ENCODE data around the gene PGPEP1.
A peak's percentile ranks its signal among the peaks of the same experiment; 100 is the strongest.

Gene PGPEP1

GRCh38 chr19:18408053-18408476 lies 67.7 kb downstream of the PGPEP1 start:
- peak overlapping the region; percentile 60 for H3K4me2 ChIP-seq (ENCODE audit: low read depth, low read length, poor library complexity, severe bottlenecking)
- no peaks in the 10 kb centered on the region for H3K9me3 ChIP-seq (ENCODE audit: insufficient read depth, low read depth, low read length)

GRCh38 chr19:18412610-18413239 lies 72.3 kb downstream of the PGPEP1 start:
- Histone ChIP-seq H3F3A (ENCODE audit: low read depth) (peaks cover 17% of the 10 kb centered on the region; the same call in 1 of the 2 replicates), H3K4me1 (ENCODE audit: insufficient read depth, low read length, poor library complexity, severe bottlenecking) (peaks cover 40% of the 10 kb centered on the region), H3K9me2 (replicated peaks; ENCODE audit: low read depth, low read length) (no peaks in the 10 kb centered on the region), H3K27me3 (ENCODE audit: insufficient read depth, low read length, poor library complexity, severe bottlenecking) (no peaks in the 10 kb centered on the region), H3K4me2 (ENCODE audit: low read depth, low read length, poor library complexity, severe bottlenecking) (no peak overlapping the region), H3K9ac (ENCODE audit: low read depth, low read length, poor library complexity, severe bottlenecking) (no peak overlapping the region), H3K79me2 (ENCODE audit: insufficient read depth, low read length) (no peaks in the 10 kb centered on the region), H3K36me3 (ENCODE audit: insufficient read depth, low read length) (no peaks in the 10 kb centered on the region), H3K4me3 (ENCODE audit: low read length, poor library complexity, severe bottlenecking) (no peak overlapping the region), H2AFZ (ENCODE audit: low read length) (no peak overlapping the region), H3K9me3 (ENCODE audit: insufficient read depth, low read depth, low read length) (no peaks in the 10 kb centered on the region), H4K20me1 (ENCODE audit: insufficient read depth, low read length, poor library complexity, severe bottlenecking) (no peaks in the 10 kb centered on the region)
- TF ChIP-seq EZH2phosphoT487 (IDR thresholded peaks at IDR 0.05; ENCODE audit: borderline replicate concordance), result no peak
- TF ChIP-seq, protein P1, sequence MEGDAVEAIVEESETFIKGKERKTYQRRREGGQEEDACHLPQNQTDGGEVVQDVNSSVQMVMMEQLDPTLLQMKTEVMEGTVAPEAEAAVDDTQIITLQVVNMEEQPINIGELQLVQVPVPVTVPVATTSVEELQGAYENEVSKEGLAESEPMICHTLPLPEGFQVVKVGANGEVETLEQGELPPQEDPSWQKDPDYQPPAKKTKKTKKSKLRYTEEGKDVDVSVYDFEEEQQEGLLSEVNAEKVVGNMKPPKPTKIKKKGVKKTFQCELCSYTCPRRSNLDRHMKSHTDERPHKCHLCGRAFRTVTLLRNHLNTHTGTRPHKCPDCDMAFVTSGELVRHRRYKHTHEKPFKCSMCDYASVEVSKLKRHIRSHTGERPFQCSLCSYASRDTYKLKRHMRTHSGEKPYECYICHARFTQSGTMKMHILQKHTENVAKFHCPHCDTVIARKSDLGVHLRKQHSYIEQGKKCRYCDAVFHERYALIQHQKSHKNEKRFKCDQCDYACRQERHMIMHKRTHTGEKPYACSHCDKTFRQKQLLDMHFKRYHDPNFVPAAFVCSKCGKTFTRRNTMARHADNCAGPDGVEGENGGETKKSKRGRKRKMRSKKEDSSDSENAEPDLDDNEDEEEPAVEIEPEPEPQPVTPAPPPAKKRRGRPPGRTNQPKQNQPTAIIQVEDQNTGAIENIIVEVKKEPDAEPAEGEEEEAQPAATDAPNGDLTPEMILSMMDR (conservative IDR thresholded peaks at IDR 0.05; ENCODE audit: low read length), result no peak

More at GRCh38 chr19:18408053-18408476, 67.7 kb downstream of the PGPEP1 start:
- Histone ChIP-seq H2AFZ (ENCODE audit: low read length) (peak overlapping the region; percentile 89), H3K4me3 (ENCODE audit: low read length, poor library complexity, severe bottlenecking) (peak overlapping the region; percentile 6), H3K79me2 (ENCODE audit: insufficient read depth, low read length) (no peaks in the 10 kb centered on the region), H3K27me3 (ENCODE audit: insufficient read depth, low read length, poor library complexity, severe bottlenecking) (no peaks in the 10 kb centered on the region), H3K9ac (ENCODE audit: low read depth, low read length, poor library complexity, severe bottlenecking) (peak overlapping the region; percentile 39), H3K36me3 (ENCODE audit: insufficient read depth, low read length) (no peaks in the 10 kb centered on the region), H3K4me1 (ENCODE audit: insufficient read depth, low read length, poor library complexity, severe bottlenecking) (peaks cover 4% of the 10 kb centered on the region), H4K20me1 (ENCODE audit: insufficient read depth, low read length, poor library complexity, severe bottlenecking) (no peaks in the 10 kb centered on the region), H3F3A (ENCODE audit: low read depth) (no peaks in the 10 kb centered on the region), H3K9me2 (replicated peaks; ENCODE audit: low read depth, low read length) (no peaks in the 10 kb centered on the region)
- no peak for TF ChIP-seq EZH2phosphoT487 (IDR thresholded peaks at IDR 0.05; ENCODE audit: borderline replicate concordance)
- TF ChIP-seq, protein P1 (conservative IDR thresholded peaks at IDR 0.05; ENCODE audit: low read length), result peak; percentile 77

DNA sequence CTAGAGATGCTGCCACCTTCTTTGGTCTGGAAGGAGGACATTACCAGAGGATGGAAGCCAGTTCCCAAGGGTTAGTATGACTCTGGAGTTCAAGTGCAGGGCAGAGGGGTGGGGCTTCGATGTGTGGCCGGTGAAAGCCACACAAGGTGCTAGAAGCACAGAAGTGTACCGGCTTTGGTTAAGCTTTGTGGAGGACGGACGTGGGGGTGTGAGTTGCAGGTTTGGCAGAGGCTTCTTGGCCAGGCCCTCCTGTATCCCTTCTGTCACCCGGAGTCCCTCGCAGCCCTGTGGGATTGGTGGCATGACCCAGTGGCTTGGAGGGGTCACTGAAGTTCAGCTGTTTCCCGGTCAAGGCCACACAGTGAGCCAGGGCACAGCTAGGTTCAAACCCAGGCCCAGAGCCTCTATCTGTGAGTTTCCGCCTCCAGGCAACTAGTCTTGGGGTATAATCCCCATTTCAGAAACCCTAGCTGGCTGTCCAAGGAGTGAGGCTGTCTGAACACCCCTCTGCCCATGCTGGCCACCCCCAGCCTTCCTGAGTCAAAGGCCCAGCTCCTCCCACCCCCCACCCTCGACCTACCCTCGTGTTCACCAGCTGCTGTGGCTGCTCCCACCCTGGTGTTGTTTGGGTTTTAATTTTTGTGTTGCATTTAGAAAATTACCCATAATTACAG lies 74.2 kb downstream of the PGPEP1 start:
- peak overlapping the region; percentile 80 for H3K4me3 ChIP-seq (ENCODE audit: low read length, poor library complexity, severe bottlenecking)
- TF ChIP-seq EZH2phosphoT487 (IDR thresholded peaks at IDR 0.05; ENCODE audit: borderline replicate concordance), result no peak
- TF ChIP-seq, protein P1 (conservative IDR thresholded peaks at IDR 0.05; ENCODE audit: low read length), result no peak
- peaks cover 49% of the 10 kb centered on the region for H3K4me1 ChIP-seq (ENCODE audit: insufficient read depth, low read length, poor library complexity, severe bottlenecking)

More for the DNA sequence above, 74.2 kb downstream of the PGPEP1 start:
- Histone ChIP-seq H3K36me3 (ENCODE audit: insufficient read depth, low read length) (no peaks in the 10 kb centered on the region), H3F3A (ENCODE audit: low read depth) (peaks cover 17% of the 10 kb centered on the region; the same call in 1 of the 2 replicates), H3K4me2 (ENCODE audit: low read depth, low read length, poor library complexity, severe bottlenecking) (peak overlapping the region; percentile 88), H3K27me3 (ENCODE audit: insufficient read depth, low read length, poor library complexity, severe bottlenecking) (no peaks in the 10 kb centered on the region), H3K9me3 (ENCODE audit: insufficient read depth, low read depth, low read length) (no peaks in the 10 kb centered on the region), H3K79me2 (ENCODE audit: insufficient read depth, low read length) (peaks cover 3% of the 10 kb centered on the region), H2AFZ (ENCODE audit: low read length) (peak overlapping the region; percentile 66; the same call in 1 of the 2 replicates), H3K9me2 (replicated peaks; ENCODE audit: low read depth, low read length) (no peaks in the 10 kb centered on the region), H3K9ac (ENCODE audit: low read depth, low read length, poor library complexity, severe bottlenecking) (peak overlapping the region; percentile 86), H4K20me1 (ENCODE audit: insufficient read depth, low read length, poor library complexity, severe bottlenecking) (no peaks in the 10 kb centered on the region)

All from Loucy (cell line).